ENCODE data around the gene MIF4GD. TPM values are rescaled to one million over a fixed set of nuclear protein-coding genes. Genes with fewer than 3 reads are reported as not detected.

The MIF4GD gene
- total and polyA plus RNA-seq, 9 of the 15 experiments (the other 6 are each of a cell fraction or from before 2014, with no cell fraction given) = 11.8 to 63.8 (median 28.1) TPM

- TF ChIP-seq, protein P1, sequence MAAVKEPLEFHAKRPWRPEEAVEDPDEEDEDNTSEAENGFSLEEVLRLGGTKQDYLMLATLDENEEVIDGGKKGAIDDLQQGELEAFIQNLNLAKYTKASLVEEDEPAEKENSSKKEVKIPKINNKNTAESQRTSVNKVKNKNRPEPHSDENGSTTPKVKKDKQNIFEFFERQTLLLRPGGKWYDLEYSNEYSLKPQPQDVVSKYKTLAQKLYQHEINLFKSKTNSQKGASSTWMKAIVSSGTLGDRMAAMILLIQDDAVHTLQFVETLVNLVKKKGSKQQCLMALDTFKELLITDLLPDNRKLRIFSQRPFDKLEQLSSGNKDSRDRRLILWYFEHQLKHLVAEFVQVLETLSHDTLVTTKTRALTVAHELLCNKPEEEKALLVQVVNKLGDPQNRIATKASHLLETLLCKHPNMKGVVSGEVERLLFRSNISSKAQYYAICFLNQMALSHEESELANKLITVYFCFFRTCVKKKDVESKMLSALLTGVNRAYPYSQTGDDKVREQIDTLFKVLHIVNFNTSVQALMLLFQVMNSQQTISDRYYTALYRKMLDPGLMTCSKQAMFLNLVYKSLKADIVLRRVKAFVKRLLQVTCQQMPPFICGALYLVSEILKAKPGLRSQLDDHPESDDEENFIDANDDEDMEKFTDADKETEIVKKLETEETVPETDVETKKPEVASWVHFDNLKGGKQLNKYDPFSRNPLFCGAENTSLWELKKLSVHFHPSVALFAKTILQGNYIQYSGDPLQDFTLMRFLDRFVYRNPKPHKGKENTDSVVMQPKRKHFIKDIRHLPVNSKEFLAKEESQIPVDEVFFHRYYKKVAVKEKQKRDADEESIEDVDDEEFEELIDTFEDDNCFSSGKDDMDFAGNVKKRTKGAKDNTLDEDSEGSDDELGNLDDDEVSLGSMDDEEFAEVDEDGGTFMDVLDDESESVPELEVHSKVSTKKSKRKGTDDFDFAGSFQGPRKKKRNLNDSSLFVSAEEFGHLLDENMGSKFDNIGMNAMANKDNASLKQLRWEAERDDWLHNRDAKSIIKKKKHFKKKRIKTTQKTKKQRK (IDR thresholded peaks at IDR 0.05; ENCODE audit: borderline replicate concordance, low read depth, low read length) = no peak
- TF ChIP-seq ZNF407 (IDR thresholded peaks at IDR 0.05; ENCODE audit: low read depth) = no peak
- TF ChIP-seq, protein P2, sequence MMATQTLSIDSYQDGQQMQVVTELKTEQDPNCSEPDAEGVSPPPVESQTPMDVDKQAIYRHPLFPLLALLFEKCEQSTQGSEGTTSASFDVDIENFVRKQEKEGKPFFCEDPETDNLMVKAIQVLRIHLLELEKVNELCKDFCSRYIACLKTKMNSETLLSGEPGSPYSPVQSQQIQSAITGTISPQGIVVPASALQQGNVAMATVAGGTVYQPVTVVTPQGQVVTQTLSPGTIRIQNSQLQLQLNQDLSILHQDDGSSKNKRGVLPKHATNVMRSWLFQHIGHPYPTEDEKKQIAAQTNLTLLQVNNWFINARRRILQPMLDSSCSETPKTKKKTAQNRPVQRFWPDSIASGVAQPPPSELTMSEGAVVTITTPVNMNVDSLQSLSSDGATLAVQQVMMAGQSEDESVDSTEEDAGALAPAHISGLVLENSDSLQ (IDR thresholded peaks at IDR 0.05) = no peak
- no peak for TF ChIP-seq NFIX (CRISPR knock-in tag; IDR thresholded peaks at IDR 0.05; ENCODE audit: low read depth)
- TF ChIP-seq, protein P3, sequence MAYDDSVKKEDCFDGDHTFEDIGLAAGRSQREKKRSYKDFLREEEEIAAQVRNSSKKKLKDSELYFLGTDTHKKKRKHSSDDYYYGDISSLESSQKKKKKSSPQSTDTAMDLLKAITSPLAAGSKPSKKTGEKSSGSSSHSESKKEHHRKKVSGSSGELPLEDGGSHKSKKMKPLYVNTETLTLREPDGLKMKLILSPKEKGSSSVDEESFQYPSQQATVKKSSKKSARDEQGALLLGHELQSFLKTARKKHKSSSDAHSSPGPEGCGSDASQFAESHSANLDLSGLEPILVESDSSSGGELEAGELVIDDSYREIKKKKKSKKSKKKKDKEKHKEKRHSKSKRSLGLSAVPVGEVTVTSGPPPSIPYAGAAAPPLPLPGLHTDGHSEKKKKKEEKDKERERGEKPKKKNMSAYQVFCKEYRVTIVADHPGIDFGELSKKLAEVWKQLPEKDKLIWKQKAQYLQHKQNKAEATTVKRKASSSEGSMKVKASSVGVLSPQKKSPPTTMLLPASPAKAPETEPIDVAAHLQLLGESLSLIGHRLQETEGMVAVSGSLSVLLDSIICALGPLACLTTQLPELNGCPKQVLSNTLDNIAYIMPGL (CRISPR knock-in tag; IDR thresholded peaks at IDR 0.05) = no peak
- no peak for TF ChIP-seq TSC22D4 (tag; IDR thresholded peaks at IDR 0.05)
- TF ChIP-seq ETV5 (CRISPR knock-in tag; IDR thresholded peaks at IDR 0.05; ENCODE audit: low read depth) = no peak; the same call in none of the 2 replicates
- no peak for TF ChIP-seq ZNF778 (CRISPR knock-in tag; IDR thresholded peaks at IDR 0.05)
- no peak for TF ChIP-seq ZFPM2 (CRISPR knock-in tag; IDR thresholded peaks at IDR 0.05)
- TF ChIP-seq ZNF347 (CRISPR knock-in tag; IDR thresholded peaks at IDR 0.05; ENCODE audit: low read depth) = no peak
- TF ChIP-seq E2F3 (CRISPR knock-in tag; IDR thresholded peaks at IDR 0.05) = no peak
- no peak for TF ChIP-seq HDAC8 (tag; IDR thresholded peaks at IDR 0.05)
- no peak for TF ChIP-seq KDM4B (IDR thresholded peaks at IDR 0.05; ENCODE audit: borderline replicate concordance in 2 of 2, low read depth in 1 of 2)
Measured at GRCh38 chr17:75289832-75290337, 18.9 kb upstream of the MIF4GD start (continued).

Measured in K562 (cell line).